K562 (cell line): ENCODE measurements around the gene AKAP13. TPM values are rescaled to one million over a fixed set of nuclear protein-coding genes. Genes with fewer than 3 reads are reported as not detected.

Source experiments
- ATAC-seq: fragments of 200-7000 bp; cut with Tn5 transposase; 3 replicates; pipeline ENCODE4 v1.9.1; 2020; ENCODE audit warnings: moderate library complexity
- BruUV-seq: library from RNA; stranded (reverse); fragments of 400-500 nt; replicated peaks from 2 replicates; lab custom pipeline; 2021; lab: Mats Ljungman, UMichigan
- CTCF ChIA-PET: fragments of 300-600 bp; formaldehyde crosslinking; extraction: SDS; loops from one replicate; lab custom pipeline; 2021; ENCODE audit warnings: low intra/inter-chr PET ratio; lab: Yijun Ruan, JAX
- POLR2A ChIA-PET: fragments of 300-600, 350-650 bp; sonication (Branson Sonifier 250); formaldehyde crosslinking; extraction: SDS; loops from one replicate; lab custom pipeline; 2021; ENCODE audit warnings: antibody characterized with exemption, inconsistent platforms; lab: Yijun Ruan, JAX
- DNase-seq, 4 experiments: peaks; one replicate each; pipeline versions ENCODE4 v3.0.0 to v3.0.0-alpha.2; 2011 to 2018; ENCODE audit warnings: low spot score in 3 of 4, mixed read lengths in 3 of 4; ENCODE audit errors: extremely low read depth in 1 of 4
- FAIRE-seq: peaks from 2 replicates; lab custom pipeline; 2011; peaks lifted over from hg19 to GRCh38; lab: Jason Lieb, UNC
- H2AFZ ChIP-seq: 2 replicates; pipeline ENCODE4 v1.6.0; 2011; ENCODE audit warnings: low read depth, low read length, control low read depth, inconsistent platforms
- H3K27ac ChIP-seq: fragments of 200-600 bp; 3 replicates; pipeline ENCODE4 v1.8.0; 2011; ENCODE audit warnings: low read depth, mild to moderate bottlenecking, control low read depth, inconsistent platforms, low read length, moderate library complexity, mixed read lengths; ENCODE audit errors: extremely low read depth
- H3K27me3 ChIP-seq, 2 experiments: fragments of 300-600 bp in 1 of 2; 2 replicates in 1 of 2; 3 replicates in 1 of 2; pipeline versions ENCODE4 v1.6.0 to v1.8.0; 2011; ENCODE audit warnings: inconsistent platforms in 2 of 2, low read length in 2 of 2, mild to moderate bottlenecking in 1 of 2, mixed read lengths in 1 of 2, moderate library complexity in 1 of 2; ENCODE audit not compliant: control insufficient read depth in 2 of 2, insufficient read depth in 2 of 2
- H3K36me3 ChIP-seq: fragments of 300-600 bp; 3 replicates; pipeline ENCODE4 v1.8.0; 2011; ENCODE audit warnings: mild to moderate bottlenecking, low read length, inconsistent platforms; ENCODE audit not compliant: control insufficient read depth, insufficient read depth
- H3K4me1 ChIP-seq, 2 experiments: fragments of 200-600 bp in 1 of 2; replicated peaks in 1 of 2; 2 replicates in 1 of 2; 3 replicates in 1 of 2; pipeline versions ENCODE4 v1.5.1 to v1.8.0; 2011; ENCODE audit warnings: inconsistent platforms in 2 of 2, low read length in 2 of 2, mild to moderate bottlenecking in 1 of 2, mixed read lengths in 1 of 2, moderate library complexity in 1 of 2; ENCODE audit not compliant: control insufficient read depth in 2 of 2, insufficient read depth in 2 of 2
- H3K4me2 ChIP-seq: 2 replicates; pipeline ENCODE4 v1.6.1; 2011; ENCODE audit warnings: low read length, control low read depth, inconsistent platforms, mixed read lengths; ENCODE audit not compliant: insufficient read depth
- H3K4me3 ChIP-seq: fragments of 200-600 bp; sonication (generic), shearing (Covaris generic); 2 replicates; pipeline ENCODE4 v1.5.1; 2016; ENCODE audit warnings: control low read depth, inconsistent platforms
- H3K79me2 ChIP-seq: fragments of 200-600 bp; 3 replicates; pipeline ENCODE4 v1.8.0; 2011; ENCODE audit warnings: low read length, inconsistent platforms; ENCODE audit not compliant: control insufficient read depth, insufficient read depth
- H3K9ac ChIP-seq, 2 experiments: 2 replicates each; pipeline versions ENCODE4 v1.6.0 to v1.6.1; 2011; ENCODE audit warnings: low read depth in 2 of 2, low read length in 2 of 2, control low read depth in 1 of 2, inconsistent platforms in 1 of 2, mild to moderate bottlenecking in 1 of 2, mixed read lengths in 1 of 2; ENCODE audit not compliant: insufficient read depth in 1 of 2
- H3K9me1 ChIP-seq: one replicate; pipeline ENCODE4 v1.6.0; 2011; ENCODE audit warnings: inconsistent platforms, mild to moderate bottlenecking, low read length, moderate library complexity; ENCODE audit not compliant: control insufficient read depth, insufficient read depth
- H3K9me3 ChIP-seq: replicated peaks from 2 replicates; pipeline ENCODE4 v1.5.1; 2011; ENCODE audit warnings: low read depth, low read length, inconsistent platforms; ENCODE audit not compliant: control insufficient read depth, insufficient read depth
- H4K20me1 ChIP-seq: replicated peaks from 2 replicates; pipeline ENCODE4 v1.6.1; 2011; ENCODE audit warnings: low read length, inconsistent platforms, mixed read lengths; ENCODE audit not compliant: control insufficient read depth, insufficient read depth
- ESRRB ChIP-seq: fragments of 250-450 bp; sonication (Bioruptor Pico); IDR thresholded peaks from 2 replicates; pipeline ENCODE4 v1.5.0; 2020; ENCODE audit warnings: mild to moderate bottlenecking, moderate library complexity, borderline replicate concordance
- FUS ChIP-seq: fragments of 200-400 bp; formaldehyde crosslinking; optimal IDR thresholded peaks from 2 replicates; pipeline ENCODE3; 2017; ENCODE audit warnings: low read depth, low read length
- HCFC1 ChIP-seq: IDR thresholded peaks from 2 replicates; pipeline ENCODE4 v1.6.1; 2012; ENCODE audit warnings: low read depth, low read length, improper control_type of control experiment
- JUND ChIP-seq, 2 experiments: IDR thresholded peaks; 2 replicates in 1 of 2; 3 replicates in 1 of 2; pipeline ENCODE4 v1.6.1; 2011; ENCODE audit warnings: borderline replicate concordance in 2 of 2, low read depth in 2 of 2, low read length in 2 of 2, improper control_type of control experiment in 1 of 2, missing biosample characterization in 1 of 2, missing genetic modification characterization in 1 of 2, missing genetic modification reagents in 1 of 2
- MECOM ChIP-seq: fragments of 250-450 bp; sonication (Bioruptor Pico); IDR thresholded peaks from 2 replicates; pipeline ENCODE4 v1.8.0; 2022; ENCODE audit warnings: inconsistent platforms
- PHTF2 ChIP-seq: fragments of 250-450 bp; sonication (Bioruptor Pico); IDR thresholded peaks from 2 replicates; pipeline ENCODE4 v1.5.0; 2021; ENCODE audit warnings: mild to moderate bottlenecking
- SP1 ChIP-seq: sonication (generic); formaldehyde crosslinking; IDR thresholded peaks from 2 replicates; pipeline ENCODE4 v1.8.1; 2022; ENCODE audit warnings: mild to moderate bottlenecking, missing genetic modification reagents
- TOE1 ChIP-seq, 2 experiments: fragments of 450-650 bp in 1 of 2; sonication (generic) in 1 of 2; formaldehyde crosslinking in 1 of 2; IDR thresholded peaks; 2 replicates each; pipeline versions ENCODE4 v1.7.1 to v1.8.0; 2016 to 2022; ENCODE audit warnings: borderline replicate concordance in 2 of 2, mild to moderate bottlenecking in 2 of 2, antibody characterized with exemption in 1 of 2, inconsistent platforms in 1 of 2, low read depth in 1 of 2, missing genetic modification reagents in 1 of 2, moderate library complexity in 1 of 2
- TRIM28 ChIP-seq: fragments of 450-650 bp; IDR thresholded peaks from 2 replicates; pipeline ENCODE4 v1.6.1; 2017
- ZNF551 ChIP-seq: fragments of 250-450 bp; sonication (Bioruptor Pico); IDR thresholded peaks from 2 replicates; pipeline ENCODE4 v1.5.0; 2021; ENCODE audit warnings: mild to moderate bottlenecking, moderate library complexity
- WGBS: fragments of 100-300 bp; shearing (Covaris generic); methylation state at CpG from one replicate; pipeline ENCODE4 v1.1.6; 2016; ENCODE audit warnings: low coverage, mixed read lengths; ENCODE audit not compliant: insufficient coverage; ENCODE audit errors: missing lambda C conversion rate; 5-methylcytosine and 5-hydroxymethylcytosine counted together
- in situ Hi-C: fragments of 300-500 bp; cut with MboI; formaldehyde crosslinking; loops from 4 replicates; pipeline ENCODE4 v1.15.0; 2018; ENCODE audit warnings: inconsistent platforms, mixed read lengths
- intact Hi-C: fragments of 100-400 bp; cut with micrococcal nuclease; formaldehyde crosslinking; loops from 2 replicates; pipeline ENCODE4 v1.14.2; 2022
- polyA plus RNA-seq, 8 experiments: library from polyadenylated mRNA; depleted of rRNA in 4 of 8; stranded (reverse) in 5 of 8; unstranded in 3 of 8; fragments of >200 nt; fragmentation: Nextera tagmentation in 2 of 8; fragmentation: Illumina TruSeq in 1 of 8; extraction: Ambion mirVana in 2 of 8; extraction: Trizol in 1 of 8; gene quantifications; 2 replicates each; pipeline versions ENCODE4 v1.2.1 to v1.2.3, GENCODE V29; 2011 to 2014; ENCODE audit warnings: inconsistent platforms in 1 of 8, missing spikeins in 1 of 8
- total RNA-seq, 7 experiments: library from RNA; depleted of rRNA in 6 of 7; stranded (reverse); fragments of >200 nt in 6 of 7; fragmentation: Illumina TruSeq in 2 of 7; extraction: Trizol in 2 of 7; gene quantifications; 2 replicates each; pipeline versions ENCODE4 v1.2.1 to v1.2.3, GENCODE V29; 2011 to 2021; ENCODE audit warnings: low replicate concordance in 1 of 7
- TF ChIP-seq, protein P1 (sequence below): sonication (generic); formaldehyde crosslinking; IDR thresholded peaks from 2 replicates; pipeline ENCODE4 v1.8.1; 2023; ENCODE audit warnings: mild to moderate bottlenecking, missing genetic modification reagents
- TF ChIP-seq, protein P2 (sequence below): fragments of 250-450 bp; sonication (Bioruptor Pico); IDR thresholded peaks from 2 replicates; pipeline ENCODE4 v1.5.0; 2020; ENCODE audit warnings: mild to moderate bottlenecking, borderline replicate concordance

The AKAP13 gene
- total and polyA plus RNA-seq, 9 of the 15 experiments (the other 6 are each of a cell fraction or from before 2014, with no cell fraction given): 0.03 to 1.7 (median 0.42) TPM

DNA sequence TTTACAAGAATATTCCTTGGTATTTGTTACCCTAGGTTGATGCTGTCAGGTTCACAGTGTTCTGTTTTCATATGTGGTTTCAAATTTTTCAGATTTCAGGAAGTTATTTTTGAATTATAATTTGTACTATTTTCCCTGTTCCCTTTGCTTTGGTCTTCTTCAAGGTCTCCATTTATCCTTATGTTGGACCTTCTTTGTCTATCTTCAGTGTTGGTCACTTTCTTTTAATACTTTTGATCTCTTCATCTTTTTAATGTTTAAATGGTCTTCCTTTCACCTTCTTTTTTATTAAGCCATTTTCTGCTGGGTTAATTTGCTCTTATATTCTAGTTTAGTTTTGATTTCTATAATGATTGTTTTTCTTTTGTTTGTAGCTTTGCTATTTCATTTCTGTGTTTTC is 353.0 kb downstream of the AKAP13 start:
- Histone ChIP-seq H3K79me2 (no peaks in the 10 kb centered on the region), H3K4me3 (no peak overlapping the region), H3K9me1 (no peaks in the 10 kb centered on the region), H2AFZ (no peak overlapping the region), H3K27ac (no peak overlapping the region), H3K36me3 (no peaks in the 10 kb centered on the region), H3K9me3 (no peaks in the 10 kb centered on the region), H3K4me1 (no peaks in the 10 kb centered on the region)
- no peak for ATAC-seq
- TF ChIP-seq JUND (IDR thresholded peaks at IDR 0.05; ENCODE audit: borderline replicate concordance, low read depth, low read length) (no peak), JUND (tag; IDR thresholded peaks at IDR 0.05; ENCODE audit: borderline replicate concordance, low read depth, low read length) (no peak), TOE1 (IDR thresholded peaks at IDR 0.05; ENCODE audit: borderline replicate concordance) (no peak), TOE1 (CRISPR knock-in tag; IDR thresholded peaks at IDR 0.05; ENCODE audit: borderline replicate concordance, low read depth) (no peak), SP1 (CRISPR knock-in tag) (no peak), TRIM28 (peak; percentile 75; the same call in 1 of the 2 replicates)
- TF ChIP-seq, all 486 proteins: peak for 1
- in situ Hi-C loops (no loop called here), intact Hi-C loops (no loop called here)
- no peak for DNase-seq
- H3K4me2 ChIP-seq: no peak overlapping the region
- no peak overlapping the region for H3K9ac ChIP-seq
- no peak for FAIRE-seq
- POLR2A ChIA-PET: no interaction called here
- BruUV-seq: no TSS peak
- H3K27me3 ChIP-seq: no peaks in the 10 kb centered on the region
- no peaks in the 10 kb centered on the region for H4K20me1 ChIP-seq
- CTCF ChIA-PET: no interaction called here

DNA sequence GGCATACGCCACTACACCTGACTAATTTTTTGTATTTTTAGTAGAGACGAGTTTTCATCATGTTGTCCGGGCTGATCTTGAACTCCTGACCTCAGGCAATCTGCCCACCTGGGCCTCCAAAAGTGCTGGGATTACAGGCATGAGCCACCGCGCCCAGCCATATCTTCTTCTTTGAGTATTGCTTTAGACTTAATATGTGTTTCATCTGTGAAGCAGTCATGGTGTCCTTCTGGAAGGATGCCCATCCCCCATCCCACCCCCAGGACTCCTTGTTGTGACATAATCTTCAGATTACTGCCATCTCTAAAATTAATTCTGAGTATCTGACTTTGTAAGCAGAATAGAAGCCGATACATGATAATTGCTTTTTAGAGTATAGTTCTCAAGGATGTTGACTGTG is 356.7 kb downstream of the AKAP13 start:
- Histone ChIP-seq H3K4me2 (no peak overlapping the region), H3K36me3 (no peaks in the 10 kb centered on the region), H3K4me3 (no peak overlapping the region), H2AFZ (no peak overlapping the region), H3K79me2 (no peaks in the 10 kb centered on the region), H3K9ac (no peak overlapping the region), H3K9me1 (no peaks in the 10 kb centered on the region), H3K27me3 (peaks cover under 1 to 9% of the 10 kb centered on the region in 2 experiments; a peak in 3 of 5 replicates), H3K27ac (no peak overlapping the region), H3K4me1 (no peaks in the 10 kb centered on the region), H4K20me1 (no peaks in the 10 kb centered on the region), H3K9me3 (no peaks in the 10 kb centered on the region)
- in situ Hi-C loops (no loop called here), intact Hi-C loops (no loop called here)
- POLR2A ChIA-PET: no interaction called here
- WGBS: 0% methylated on average over 6 of the region's 6 CpGs
- BruUV-seq: no TSS peak
- DNase-seq: no peak
- no peak for FAIRE-seq
- ATAC-seq: no peak
- CTCF ChIA-PET: no interaction called here
- TF ChIP-seq ZNF551 (CRISPR knock-in tag) (no peak), FUS (no peak), HCFC1 (no peak), MECOM (no peak), ESRRB (CRISPR knock-in tag) (no peak), PHTF2 (CRISPR knock-in tag) (no peak)
- TF ChIP-seq, protein P1, sequence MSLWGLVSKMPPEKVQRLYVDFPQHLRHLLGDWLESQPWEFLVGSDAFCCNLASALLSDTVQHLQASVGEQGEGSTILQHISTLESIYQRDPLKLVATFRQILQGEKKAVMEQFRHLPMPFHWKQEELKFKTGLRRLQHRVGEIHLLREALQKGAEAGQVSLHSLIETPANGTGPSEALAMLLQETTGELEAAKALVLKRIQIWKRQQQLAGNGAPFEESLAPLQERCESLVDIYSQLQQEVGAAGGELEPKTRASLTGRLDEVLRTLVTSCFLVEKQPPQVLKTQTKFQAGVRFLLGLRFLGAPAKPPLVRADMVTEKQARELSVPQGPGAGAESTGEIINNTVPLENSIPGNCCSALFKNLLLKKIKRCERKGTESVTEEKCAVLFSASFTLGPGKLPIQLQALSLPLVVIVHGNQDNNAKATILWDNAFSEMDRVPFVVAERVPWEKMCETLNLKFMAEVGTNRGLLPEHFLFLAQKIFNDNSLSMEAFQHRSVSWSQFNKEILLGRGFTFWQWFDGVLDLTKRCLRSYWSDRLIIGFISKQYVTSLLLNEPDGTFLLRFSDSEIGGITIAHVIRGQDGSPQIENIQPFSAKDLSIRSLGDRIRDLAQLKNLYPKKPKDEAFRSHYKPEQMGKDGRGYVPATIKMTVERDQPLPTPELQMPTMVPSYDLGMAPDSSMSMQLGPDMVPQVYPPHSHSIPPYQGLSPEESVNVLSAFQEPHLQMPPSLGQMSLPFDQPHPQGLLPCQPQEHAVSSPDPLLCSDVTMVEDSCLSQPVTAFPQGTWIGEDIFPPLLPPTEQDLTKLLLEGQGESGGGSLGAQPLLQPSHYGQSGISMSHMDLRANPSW (CRISPR knock-in tag): no peak
- TF ChIP-seq, protein P2, sequence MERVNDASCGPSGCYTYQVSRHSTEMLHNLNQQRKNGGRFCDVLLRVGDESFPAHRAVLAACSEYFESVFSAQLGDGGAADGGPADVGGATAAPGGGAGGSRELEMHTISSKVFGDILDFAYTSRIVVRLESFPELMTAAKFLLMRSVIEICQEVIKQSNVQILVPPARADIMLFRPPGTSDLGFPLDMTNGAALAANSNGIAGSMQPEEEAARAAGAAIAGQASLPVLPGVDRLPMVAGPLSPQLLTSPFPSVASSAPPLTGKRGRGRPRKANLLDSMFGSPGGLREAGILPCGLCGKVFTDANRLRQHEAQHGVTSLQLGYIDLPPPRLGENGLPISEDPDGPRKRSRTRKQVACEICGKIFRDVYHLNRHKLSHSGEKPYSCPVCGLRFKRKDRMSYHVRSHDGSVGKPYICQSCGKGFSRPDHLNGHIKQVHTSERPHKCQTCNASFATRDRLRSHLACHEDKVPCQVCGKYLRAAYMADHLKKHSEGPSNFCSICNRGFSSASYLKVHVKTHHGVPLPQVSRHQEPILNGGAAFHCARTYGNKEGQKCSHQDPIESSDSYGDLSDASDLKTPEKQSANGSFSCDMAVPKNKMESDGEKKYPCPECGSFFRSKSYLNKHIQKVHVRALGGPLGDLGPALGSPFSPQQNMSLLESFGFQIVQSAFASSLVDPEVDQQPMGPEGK (CRISPR knock-in tag): no peak
